Fibroblast of lung (primary cell): ENCODE measurements around the gene MTREX. TPM values are rescaled to one million over a fixed set of nuclear protein-coding genes. Genes with fewer than 3 reads are reported as not detected.

Experiments
- DNase-seq, 2 donors: peaks; one replicate each; pipeline versions ENCODE4 v3.0.0 to v3.0.0-alpha.2; 2010; ENCODE audit warnings: low read depth in 2 of 2
- H2AFZ ChIP-seq: 2 replicates; pipeline ENCODE4 v1.5.1; 2012; ENCODE audit warnings: low read length, control low read depth, inconsistent platforms
- H3K27ac ChIP-seq: 2 replicates; pipeline ENCODE4 v1.5.1; 2011; ENCODE audit warnings: low read length, control low read depth; ENCODE audit not compliant: insufficient read depth
- H3K27me3 ChIP-seq: 2 replicates; pipeline ENCODE4 v1.5.1; 2011; ENCODE audit warnings: mild to moderate bottlenecking, low read length; ENCODE audit not compliant: control insufficient read depth, insufficient read depth
- H3K36me3 ChIP-seq: 2 replicates; pipeline ENCODE4 v1.5.1; 2011; ENCODE audit warnings: low read length; ENCODE audit not compliant: control insufficient read depth, insufficient read depth
- H3K4me1 ChIP-seq: 2 replicates; pipeline ENCODE4 v1.5.1; 2011; ENCODE audit warnings: low read length; ENCODE audit not compliant: control insufficient read depth, insufficient read depth; ENCODE audit errors: extremely low read depth
- H3K4me2 ChIP-seq: 2 replicates; pipeline ENCODE4 v1.5.1; 2011; ENCODE audit warnings: low read length, control low read depth; ENCODE audit not compliant: insufficient read depth; ENCODE audit errors: extremely low read depth
- H3K4me3 ChIP-seq, 4 experiments: fragments of 200-600 bp in 1 of 4; sonication (generic) in 1 of 4; replicated peaks in 1 of 4; 2 replicates each; pipeline ENCODE4 v1.5.1; 2011 to 2016; ENCODE audit warnings: low read length in 4 of 4, low read depth in 3 of 4, mild to moderate bottlenecking in 3 of 4, control low read depth in 2 of 4, inconsistent platforms in 1 of 4, mixed read lengths in 1 of 4; ENCODE audit not compliant: insufficient read depth in 1 of 4; ENCODE audit errors: control extremely low read depth in 1 of 4
- H3K79me2 ChIP-seq: 2 replicates; pipeline ENCODE4 v1.5.1; 2012; ENCODE audit warnings: mild to moderate bottlenecking, low read length, inconsistent platforms; ENCODE audit not compliant: control insufficient read depth, insufficient read depth
- H3K9ac ChIP-seq: 2 replicates; pipeline ENCODE4 v1.5.1; 2011; ENCODE audit warnings: mild to moderate bottlenecking, low read length, control low read depth; ENCODE audit not compliant: insufficient read depth
- H3K9me3 ChIP-seq: 2 replicates; pipeline ENCODE4 v1.5.1; 2012; ENCODE audit warnings: low read depth, low read length; ENCODE audit not compliant: control insufficient read depth, insufficient read depth
- H4K20me1 ChIP-seq: 2 replicates; pipeline ENCODE4 v1.5.1; 2011; ENCODE audit warnings: low read length; ENCODE audit not compliant: control insufficient read depth, insufficient read depth; ENCODE audit errors: extremely low read depth
- EZH2 ChIP-seq: IDR thresholded peaks from 2 replicates; pipeline ENCODE4 v1.5.1; 2012; ENCODE audit warnings: low read length, control low read depth, mild to moderate bottlenecking; ENCODE audit errors: missing control alignments
- polyA plus RNA-seq, 2 donors: library from polyadenylated mRNA; depleted of rRNA in 1 of 2; stranded (reverse) in 1 of 2; unstranded in 1 of 2; fragments of >200 nt; gene quantifications; 2 replicates each; pipeline ENCODE4 v1.2.1, GENCODE V29; 2011 to 2012; ENCODE audit warnings: missing spikeins in 1 of 2
- total RNA-seq: library from RNA; depleted of rRNA; stranded (reverse); fragments of >200 nt; gene quantifications from 2 replicates; pipeline ENCODE4 v1.2.1, GENCODE V29; 2014
- TF ChIP-seq, protein P1 (sequence below), 2 donors: IDR thresholded peaks in 1 of 2; conservative IDR thresholded peaks in 1 of 2; 1 replicate in 1 of 2; 2 replicates in 1 of 2; pipeline ENCODE4 v1.5.1; 2011 to 2012; ENCODE audit warnings: low read length in 2 of 2, control low read depth in 1 of 2, inconsistent platforms in 1 of 2, low read depth in 1 of 2, mild to moderate bottlenecking in 1 of 2

MTREX gene
- total and polyA plus RNA-seq, 2 donors (not counting 1 experiment from before 2014, with no cell fraction given), result 54.1 to 85.7 TPM

GRCh38 chr5:55402199-55402598 lies 94.4 kb downstream of the MTREX start:
- Histone ChIP-seq H4K20me1 (no peaks in the 10 kb centered on the region), H3K4me2 (no peak overlapping the region), H3K27me3 (no peaks in the 10 kb centered on the region), H3K36me3 (no peaks in the 10 kb centered on the region), H3K4me1 (no peaks in the 10 kb centered on the region), H2AFZ (no peak overlapping the region), H3K9ac (no peak overlapping the region), H3K79me2 (no peaks in the 10 kb centered on the region), H3K27ac (no peak overlapping the region), H3K9me3 (no peaks in the 10 kb centered on the region), H3K4me3 (no peak overlapping the region)
- no peak for DNase-seq
- TF ChIP-seq EZH2, result no peak
- TF ChIP-seq, protein P1, sequence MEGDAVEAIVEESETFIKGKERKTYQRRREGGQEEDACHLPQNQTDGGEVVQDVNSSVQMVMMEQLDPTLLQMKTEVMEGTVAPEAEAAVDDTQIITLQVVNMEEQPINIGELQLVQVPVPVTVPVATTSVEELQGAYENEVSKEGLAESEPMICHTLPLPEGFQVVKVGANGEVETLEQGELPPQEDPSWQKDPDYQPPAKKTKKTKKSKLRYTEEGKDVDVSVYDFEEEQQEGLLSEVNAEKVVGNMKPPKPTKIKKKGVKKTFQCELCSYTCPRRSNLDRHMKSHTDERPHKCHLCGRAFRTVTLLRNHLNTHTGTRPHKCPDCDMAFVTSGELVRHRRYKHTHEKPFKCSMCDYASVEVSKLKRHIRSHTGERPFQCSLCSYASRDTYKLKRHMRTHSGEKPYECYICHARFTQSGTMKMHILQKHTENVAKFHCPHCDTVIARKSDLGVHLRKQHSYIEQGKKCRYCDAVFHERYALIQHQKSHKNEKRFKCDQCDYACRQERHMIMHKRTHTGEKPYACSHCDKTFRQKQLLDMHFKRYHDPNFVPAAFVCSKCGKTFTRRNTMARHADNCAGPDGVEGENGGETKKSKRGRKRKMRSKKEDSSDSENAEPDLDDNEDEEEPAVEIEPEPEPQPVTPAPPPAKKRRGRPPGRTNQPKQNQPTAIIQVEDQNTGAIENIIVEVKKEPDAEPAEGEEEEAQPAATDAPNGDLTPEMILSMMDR (conservative IDR thresholded peaks at IDR 0.05 in 1 of 2, IDR thresholded peaks at IDR 0.05 in 1 of 2; ENCODE audit: low read depth in 1 of 2, low read length in 2 of 2), result peak in 1 of 2 donors; percentile 14

GRCh38 chr5:55406292-55406691 lies 98.5 kb downstream of the MTREX start:
- Histone ChIP-seq H3K4me3 (no peak overlapping the region), H3K4me1 (peaks cover 9% of the 10 kb centered on the region), H3K27ac (no peak overlapping the region), H3K36me3 (no peaks in the 10 kb centered on the region), H3K79me2 (no peaks in the 10 kb centered on the region), H4K20me1 (no peaks in the 10 kb centered on the region), H3K27me3 (no peaks in the 10 kb centered on the region), H3K4me2 (no peak overlapping the region), H3K9me3 (no peaks in the 10 kb centered on the region), H3K9ac (no peak overlapping the region), H2AFZ (no peak overlapping the region)
- no peak for DNase-seq
- TF ChIP-seq, protein P1 (conservative IDR thresholded peaks at IDR 0.05 in 1 of 2, IDR thresholded peaks at IDR 0.05 in 1 of 2; ENCODE audit: low read depth in 1 of 2, low read length in 2 of 2), result no peak
- TF ChIP-seq EZH2, result no peak

DNA sequence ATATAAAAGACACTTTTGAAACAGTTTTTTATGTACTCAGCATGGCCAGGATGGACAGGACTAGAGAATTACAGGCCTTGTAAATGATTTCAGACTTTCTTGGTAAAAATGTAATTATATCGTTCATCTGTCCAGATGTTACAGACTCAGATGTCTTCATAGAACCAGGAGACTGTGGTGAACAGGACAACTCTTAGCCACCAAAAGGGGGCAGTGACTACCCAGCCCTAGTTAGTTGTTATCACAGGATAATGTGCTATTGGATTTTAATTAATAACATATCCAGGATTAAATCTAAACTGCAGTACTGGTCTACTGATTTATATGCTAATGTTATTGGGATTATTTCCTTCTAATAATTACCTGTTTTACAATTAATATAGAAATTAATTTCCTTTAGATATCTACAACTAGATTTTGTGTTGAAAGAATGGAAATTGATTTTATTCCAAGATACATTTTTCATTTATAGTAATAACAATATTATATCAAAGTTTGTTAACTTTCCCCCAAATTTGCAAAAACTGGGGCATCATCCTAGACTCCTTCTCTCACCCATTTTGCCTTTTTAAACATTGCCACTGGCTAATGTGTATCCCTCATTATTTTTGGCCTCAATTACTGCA lies 99.4 kb downstream of the MTREX start:
- Histone ChIP-seq H3K27me3 (no peaks in the 10 kb centered on the region), H3K9me3 (no peaks in the 10 kb centered on the region), H3K79me2 (no peaks in the 10 kb centered on the region), H2AFZ (no peak overlapping the region), H3K9ac (no peak overlapping the region), H3K4me1 (peaks cover 9% of the 10 kb centered on the region), H4K20me1 (no peaks in the 10 kb centered on the region), H3K27ac (no peak overlapping the region), H3K36me3 (no peaks in the 10 kb centered on the region), H3K4me2 (no peak overlapping the region), H3K4me3 (no peak overlapping the region)
- peak; percentile 42 to 78 for DNase-seq
- TF ChIP-seq, protein P1 (conservative IDR thresholded peaks at IDR 0.05 in 1 of 2, IDR thresholded peaks at IDR 0.05 in 1 of 2; ENCODE audit: low read depth in 1 of 2, low read length in 2 of 2), result peak; percentile 86 to 89
- TF ChIP-seq EZH2, result no peak
